DMS153 (cell line): ENCODE data around the gene OCIAD2.
"Not testable (repeated sequence)": the region's sequence is repeated elsewhere in the genome, so short reads cannot be mapped to it uniquely, and the experiment has no call there.

Experiments
- DNase-seq: peaks from one replicate; lab custom pipeline; 2025; lab: John Stamatoyannopoulos, UW

The OCIAD2 gene

DNA sequence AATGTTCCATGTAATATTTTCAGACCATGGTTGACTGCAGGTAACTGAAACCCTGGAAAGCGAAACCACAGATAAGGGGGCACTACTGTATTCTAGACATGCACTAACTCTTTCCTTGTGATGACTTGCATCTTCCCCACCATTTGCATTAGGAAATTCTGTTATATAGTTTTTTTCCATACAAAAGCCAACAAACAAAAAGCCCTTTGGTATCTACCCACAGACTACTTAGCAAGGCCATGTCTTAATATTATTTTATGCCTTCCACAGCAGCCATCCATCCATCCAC is 52.2 kb downstream of the OCIAD2 start:
- DNase-seq: no peak

DNA sequence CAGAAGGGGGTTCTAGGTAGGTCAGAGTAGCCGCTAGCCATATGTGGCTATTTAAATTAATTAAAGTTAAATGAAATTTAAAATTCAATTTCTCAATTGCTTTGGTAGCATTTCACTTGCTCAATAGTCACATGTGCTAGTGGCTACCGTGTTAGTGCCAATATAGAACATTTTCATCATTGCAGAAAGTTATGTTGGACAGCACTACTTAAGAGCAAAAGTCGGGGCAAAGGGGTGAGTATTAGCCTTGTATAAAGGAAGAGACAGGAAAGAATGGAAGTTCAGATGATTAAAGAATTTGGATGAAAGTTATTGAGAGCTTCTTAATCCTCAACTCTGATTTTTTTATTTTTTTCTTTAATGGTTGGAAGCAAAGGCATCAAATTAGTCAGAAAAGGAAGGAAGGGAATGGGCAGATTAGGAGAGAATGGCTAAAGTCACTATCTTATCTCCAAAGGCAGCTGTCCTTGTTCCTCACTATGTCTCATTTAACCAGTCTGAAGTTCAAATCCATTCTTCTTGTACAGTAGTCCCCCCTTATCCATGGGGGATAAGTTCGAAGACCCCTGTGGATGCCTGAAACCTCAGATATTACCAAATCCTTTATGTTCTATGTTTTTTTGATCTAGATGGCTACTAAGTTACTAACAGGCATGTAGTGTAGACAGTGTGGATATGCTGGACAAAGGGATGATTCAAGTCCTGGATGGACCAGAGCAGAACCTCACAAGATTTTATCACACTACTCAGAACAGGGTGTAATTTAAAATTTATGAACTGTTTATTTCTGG is 52.8 kb downstream of the OCIAD2 start:
- no peak for DNase-seq

DNA sequence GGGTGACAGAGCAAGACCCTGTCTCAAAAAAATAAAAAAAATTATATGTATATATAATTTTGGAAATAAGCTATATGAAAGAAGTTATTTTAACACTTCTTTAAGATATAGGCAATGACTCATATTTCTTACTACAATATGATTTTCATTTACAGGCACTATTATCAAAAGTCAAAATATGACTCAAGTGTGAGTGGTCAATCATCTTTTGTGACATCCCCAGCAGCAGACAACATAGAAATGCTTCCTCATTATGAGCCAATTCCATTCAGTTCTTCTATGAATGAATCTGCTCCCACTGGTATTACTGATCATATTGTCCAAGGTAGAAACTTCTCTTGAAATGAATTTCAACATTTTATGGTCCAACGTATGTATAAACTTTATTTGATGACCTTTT is 54.9 kb downstream of the OCIAD2 start:
- DNase-seq: no peak

DNA sequence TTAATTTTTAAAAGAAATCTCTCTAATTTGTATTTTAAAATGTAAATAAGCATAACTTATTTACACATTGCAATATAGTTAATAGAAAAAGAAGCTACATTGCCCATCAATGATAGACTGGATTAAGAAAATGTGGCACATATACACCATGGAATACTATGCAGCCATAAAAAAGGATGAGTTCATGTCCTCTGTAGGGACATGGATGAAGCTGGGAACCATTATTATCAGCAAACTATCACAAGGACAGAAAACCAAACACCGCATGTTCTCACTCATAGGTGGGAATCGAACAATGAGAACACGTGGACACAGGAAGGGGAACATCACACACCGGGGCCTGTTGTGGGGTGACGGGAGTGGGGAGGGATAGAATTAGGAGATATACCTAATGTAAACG is 57.8 kb downstream of the OCIAD2 start:
- not testable (repeated sequence) for DNase-seq

DNA sequence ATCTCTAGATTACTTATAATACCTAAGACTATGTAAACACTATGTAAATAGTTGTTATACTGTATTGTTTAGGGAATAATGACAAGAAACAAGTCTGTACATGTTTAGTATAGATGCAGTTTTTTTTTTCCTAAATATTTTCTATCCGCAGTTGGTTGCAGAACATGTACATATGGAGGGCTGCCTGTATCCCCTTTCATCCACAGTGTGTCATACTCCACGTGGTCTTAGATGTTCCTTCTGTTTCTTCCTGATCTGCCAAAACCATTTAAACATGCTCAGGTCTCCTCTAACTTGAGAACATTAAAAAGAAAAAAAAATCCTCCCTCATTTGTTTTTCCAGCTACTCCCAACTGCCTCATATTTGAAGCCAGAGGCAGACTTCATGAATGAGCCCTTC is 61.7 kb downstream of the OCIAD2 start:
- no peak for DNase-seq

DNA sequence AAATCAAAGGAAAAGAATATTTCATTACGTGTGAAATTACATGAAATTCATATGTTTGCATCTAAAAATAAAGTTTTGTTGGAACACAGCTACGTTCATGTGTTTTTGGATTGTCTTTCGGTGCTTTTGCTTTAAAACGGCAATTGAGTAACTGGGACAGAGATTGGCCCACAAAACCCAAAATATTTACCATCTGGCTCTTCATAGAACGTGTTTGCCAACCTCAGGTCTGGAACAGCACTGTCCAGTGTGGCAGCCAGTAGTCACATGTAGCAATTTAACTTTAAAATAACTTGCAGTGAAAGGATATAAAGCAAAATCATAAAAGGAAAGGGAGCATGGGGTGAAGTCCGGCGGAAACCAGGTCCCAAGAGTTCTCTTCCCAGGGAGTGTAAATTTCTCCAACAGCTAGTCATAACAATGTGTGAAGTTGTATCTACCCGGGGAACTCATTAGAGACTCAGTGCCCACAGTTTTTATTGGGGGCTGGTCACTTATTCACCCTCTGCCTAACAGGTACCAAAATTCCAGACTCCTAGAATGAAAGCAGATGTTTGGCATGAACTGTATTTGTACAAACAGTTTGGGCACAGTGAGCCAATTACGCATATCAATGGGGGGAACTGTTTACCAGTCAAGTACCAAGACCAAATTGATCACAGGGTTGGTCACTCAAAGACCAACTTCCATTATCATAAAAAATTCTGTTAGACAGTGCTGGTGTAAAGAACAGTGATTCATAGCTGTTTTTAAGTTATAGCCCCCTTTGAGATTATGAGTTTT is 65.3 kb downstream of the OCIAD2 start:
- DNase-seq: no peak

DNA sequence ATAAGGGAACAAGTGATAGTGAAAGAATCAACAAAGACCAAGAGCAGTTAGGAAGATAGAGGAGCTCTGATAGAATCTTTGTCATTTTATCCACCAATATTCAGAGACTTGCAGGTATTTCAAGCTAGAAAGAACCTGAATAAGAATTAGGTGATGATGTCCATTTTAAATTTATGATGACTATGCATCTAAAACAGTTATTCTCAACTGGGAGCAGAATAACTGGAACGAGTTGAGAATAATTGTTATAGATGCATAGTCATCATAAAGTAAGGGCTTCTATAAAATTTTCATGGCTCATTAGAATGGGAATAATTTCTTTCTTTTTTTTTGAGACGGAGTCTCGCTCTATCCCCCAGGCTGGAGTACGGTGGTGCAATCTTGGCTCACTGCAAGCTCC is 69.9 kb downstream of the OCIAD2 start:
- no peak for DNase-seq
